HepG2 (cell line): ENCODE measurements around the gene ACSL4.
"Not testable (repeated sequence)": the region's sequence is repeated elsewhere in the genome, so short reads cannot be mapped to it uniquely, and the experiment has no call there.

ENCODE experiments used
- RBFOX2 ChIP-seq: fragments of 200-400 bp; formaldehyde crosslinking; IDR thresholded peaks from 2 replicates; pipeline ENCODE4 v1.6.1; 2017; ENCODE audit warnings: low read depth, mild to moderate bottlenecking, low read length
- ZFP82 ChIP-seq: sonication (generic); formaldehyde crosslinking; IDR thresholded peaks from 2 replicates; pipeline ENCODE4 v1.5.1; 2020; ENCODE audit warnings: mild to moderate bottlenecking, missing genetic modification reagents, borderline replicate concordance

DNA sequence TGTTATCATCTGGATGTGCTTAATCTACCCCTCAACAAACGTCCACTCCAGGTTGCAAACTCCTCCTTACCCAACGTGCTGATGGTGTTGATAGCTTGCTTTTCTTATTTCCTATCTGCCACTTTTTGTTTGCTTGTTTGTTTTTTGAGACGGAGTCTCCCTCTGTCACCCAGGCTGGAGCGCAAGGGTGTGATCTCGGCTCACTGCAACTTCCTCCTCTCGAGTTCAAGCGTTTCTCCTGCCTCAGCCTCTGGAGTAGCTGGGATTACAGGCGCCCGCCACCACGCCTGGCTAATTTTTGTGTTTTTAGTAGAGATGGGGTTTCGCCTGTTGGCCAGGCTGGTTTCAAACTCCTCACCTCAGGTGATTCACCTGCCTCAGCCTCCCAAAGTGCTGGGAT, 7.8 kb upstream of the ACSL4 start:
- not testable (repeated sequence) for TF ChIP-seq ZFP82 (CRISPR knock-in tag); RBFOX2
